GM12873 (cell line): ENCODE measurements around the gene SLCO3A1.

ENCODE experiments used
- TF ChIP-seq, protein P1 (sequence below): IDR thresholded peaks from 2 replicates; pipeline ENCODE4 v1.5.1; 2012; ENCODE audit warnings: low read depth, mild to moderate bottlenecking, moderate library complexity, low read length, control low read depth; ENCODE audit not compliant: insufficient read depth; ENCODE audit errors: missing control alignments

SLCO3A1 gene

GRCh38 chr15:91853511-91853947 lies at the start of gene SLCO3A1:
TSS of gene SLCO3A1 (plus strand) at chr15:91853708.
- TF ChIP-seq, protein P1, sequence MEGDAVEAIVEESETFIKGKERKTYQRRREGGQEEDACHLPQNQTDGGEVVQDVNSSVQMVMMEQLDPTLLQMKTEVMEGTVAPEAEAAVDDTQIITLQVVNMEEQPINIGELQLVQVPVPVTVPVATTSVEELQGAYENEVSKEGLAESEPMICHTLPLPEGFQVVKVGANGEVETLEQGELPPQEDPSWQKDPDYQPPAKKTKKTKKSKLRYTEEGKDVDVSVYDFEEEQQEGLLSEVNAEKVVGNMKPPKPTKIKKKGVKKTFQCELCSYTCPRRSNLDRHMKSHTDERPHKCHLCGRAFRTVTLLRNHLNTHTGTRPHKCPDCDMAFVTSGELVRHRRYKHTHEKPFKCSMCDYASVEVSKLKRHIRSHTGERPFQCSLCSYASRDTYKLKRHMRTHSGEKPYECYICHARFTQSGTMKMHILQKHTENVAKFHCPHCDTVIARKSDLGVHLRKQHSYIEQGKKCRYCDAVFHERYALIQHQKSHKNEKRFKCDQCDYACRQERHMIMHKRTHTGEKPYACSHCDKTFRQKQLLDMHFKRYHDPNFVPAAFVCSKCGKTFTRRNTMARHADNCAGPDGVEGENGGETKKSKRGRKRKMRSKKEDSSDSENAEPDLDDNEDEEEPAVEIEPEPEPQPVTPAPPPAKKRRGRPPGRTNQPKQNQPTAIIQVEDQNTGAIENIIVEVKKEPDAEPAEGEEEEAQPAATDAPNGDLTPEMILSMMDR: no peak

GRCh38 chr15:91807122-91807521 lies 46.4 kb upstream of the SLCO3A1 start:
- TF ChIP-seq, protein P1: no peak

GRCh38 chr15:91813924-91814323 lies 39.6 kb upstream of the SLCO3A1 start:
- TF ChIP-seq, protein P1: no peak

DNA sequence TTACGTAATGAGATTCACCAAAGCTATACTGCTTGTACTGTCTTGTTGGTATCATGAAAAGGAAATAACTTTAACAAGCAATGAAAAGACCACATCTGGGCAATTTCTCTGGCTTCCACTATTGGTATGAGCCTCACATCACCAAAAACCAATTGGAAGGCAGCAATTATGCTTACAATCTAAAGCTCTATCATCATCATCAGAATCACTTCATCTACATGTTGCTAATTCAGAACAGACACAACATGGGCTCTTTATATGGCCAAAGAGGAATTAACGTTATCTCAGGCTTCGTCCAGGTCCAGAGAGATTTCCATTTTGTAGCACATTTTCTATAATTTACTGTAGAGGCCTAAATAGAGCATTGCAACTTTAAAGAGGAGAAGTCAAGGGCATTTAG lies 36.6 kb upstream of the SLCO3A1 start:
- TF ChIP-seq, protein P1: no peak

DNA sequence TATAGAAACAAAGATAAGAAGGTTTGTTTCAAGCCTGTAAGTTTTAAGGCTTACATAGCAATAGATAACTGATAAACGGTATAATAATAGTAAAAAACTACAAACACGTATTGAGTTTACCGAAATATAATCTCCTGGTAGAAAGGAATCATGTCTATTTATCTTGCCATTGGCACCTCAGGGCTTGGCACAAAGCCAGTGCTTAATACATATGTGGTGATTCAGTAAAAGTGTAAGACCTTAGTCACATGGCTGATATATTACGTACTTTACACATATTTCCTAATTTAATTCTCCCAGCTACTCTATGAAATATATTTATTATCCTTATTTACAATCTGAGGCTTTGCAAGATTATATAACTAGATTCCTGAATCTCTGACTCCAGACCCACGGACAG lies 32.0 kb upstream of the SLCO3A1 start:
- TF ChIP-seq, protein P1: no peak

DNA sequence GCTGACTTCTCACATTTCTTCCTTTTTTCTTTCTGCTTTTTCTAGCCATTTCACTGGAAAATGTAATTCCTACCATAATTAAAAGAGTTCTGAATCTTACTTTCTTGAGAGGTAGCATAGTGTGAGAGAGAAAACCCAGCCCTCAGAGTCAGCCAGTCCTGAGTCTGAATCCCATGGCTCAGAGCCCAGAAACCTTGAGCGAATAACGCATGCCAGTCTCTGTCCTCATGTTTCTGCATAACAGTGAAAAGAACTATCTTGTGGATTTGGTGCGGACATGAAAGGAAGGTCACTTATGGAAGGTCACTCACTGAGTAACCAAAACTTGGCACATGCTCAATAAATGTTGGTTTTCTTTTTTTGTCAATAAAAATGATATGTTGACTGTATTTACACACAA lies 29.3 kb upstream of the SLCO3A1 start:
- TF ChIP-seq, protein P1: no peak

DNA sequence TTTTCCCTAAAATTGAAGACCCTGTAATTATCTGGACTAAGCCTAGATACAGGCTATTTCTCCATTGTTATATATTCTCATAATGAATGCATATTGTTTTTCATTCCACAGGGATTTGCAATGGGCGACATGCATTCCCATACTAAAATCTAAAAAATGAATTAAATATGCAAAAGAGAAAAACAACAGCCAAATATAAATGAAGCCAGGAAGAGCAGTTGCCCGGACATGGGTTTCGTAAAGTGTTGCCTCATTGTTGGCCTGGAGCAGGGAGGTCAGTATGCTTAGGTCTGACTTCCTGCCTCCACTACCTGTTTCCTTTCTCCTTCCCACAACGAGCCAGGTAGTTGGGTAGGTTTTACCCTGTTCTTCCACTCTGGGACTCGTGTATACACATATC lies 27.1 kb upstream of the SLCO3A1 start:
- TF ChIP-seq, protein P1: no peak

- TF ChIP-seq, protein P1: no peak
These were observed 20.5 kb upstream of the SLCO3A1 start for GRCh38 chr15:91833056-91833455.
